Esophagus squamous epithelium (tissue), 4 donors: ENCODE data around the gene KRTAP5-1.

Experiments
- POLR2A ChIP-seq, 4 donors: fragments of 450-650 bp; IDR thresholded peaks; one replicate each; pipeline ENCODE4 v1.6.1; 2017; ENCODE audit warnings: antibody characterized with exemption in 4 of 4, mild to moderate bottlenecking in 4 of 4, moderate library complexity in 3 of 4
- TF ChIP-seq, protein P1 (sequence below), 6 experiments: fragments of 450-650 bp in 4 of 6; fragments of 200-600 bp in 2 of 6; sonication (generic) in 2 of 6; IDR thresholded peaks; one replicate each; pipeline ENCODE4 v1.5.1; 2016 to 2019; ENCODE audit warnings: antibody characterized with exemption in 6 of 6, mild to moderate bottlenecking in 4 of 6, moderate library complexity in 4 of 6

DNA sequence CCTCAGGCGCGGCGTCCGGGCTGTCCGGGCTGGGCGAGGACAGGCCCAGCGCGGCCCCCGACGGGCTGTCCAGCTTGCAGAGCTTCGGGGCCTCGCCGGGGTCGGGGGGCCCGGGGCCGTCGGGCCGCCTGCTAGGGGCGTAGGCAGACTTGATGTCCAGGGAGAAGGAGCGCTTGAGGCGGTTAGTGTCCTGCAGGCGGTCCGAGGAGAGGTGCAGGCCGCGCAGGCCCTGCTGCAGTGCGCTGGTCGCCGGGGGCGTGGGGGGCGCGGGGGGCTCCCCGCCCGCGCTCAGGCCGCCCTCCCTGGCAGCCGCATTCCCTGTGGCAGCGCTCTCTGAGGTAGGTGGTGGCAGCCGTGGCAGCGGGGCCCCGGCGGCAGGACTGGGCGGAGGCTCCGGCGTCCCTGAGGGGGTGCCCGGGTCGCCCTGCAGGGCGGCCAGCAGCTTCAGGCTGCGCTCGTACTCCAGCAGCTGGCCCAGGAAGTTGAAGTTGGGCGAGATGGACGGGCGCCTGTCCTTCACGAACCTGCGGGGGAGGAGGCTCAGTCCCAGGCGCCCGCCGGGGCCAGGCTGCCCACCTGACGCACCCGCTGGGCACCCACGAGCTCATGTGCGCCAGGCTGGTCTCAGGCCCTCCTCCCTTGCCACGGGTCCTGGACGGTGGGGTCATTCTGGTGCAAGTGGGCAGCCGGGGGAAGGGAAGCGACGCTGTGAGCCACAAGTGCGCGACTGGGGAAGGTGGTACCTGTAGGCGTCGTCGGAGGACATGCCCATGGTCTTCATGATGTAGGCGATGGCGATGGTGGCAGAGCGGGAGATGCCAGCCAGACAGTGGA, 27.8 kb downstream of the KRTAP5-1 start:
- TF ChIP-seq, protein P1, sequence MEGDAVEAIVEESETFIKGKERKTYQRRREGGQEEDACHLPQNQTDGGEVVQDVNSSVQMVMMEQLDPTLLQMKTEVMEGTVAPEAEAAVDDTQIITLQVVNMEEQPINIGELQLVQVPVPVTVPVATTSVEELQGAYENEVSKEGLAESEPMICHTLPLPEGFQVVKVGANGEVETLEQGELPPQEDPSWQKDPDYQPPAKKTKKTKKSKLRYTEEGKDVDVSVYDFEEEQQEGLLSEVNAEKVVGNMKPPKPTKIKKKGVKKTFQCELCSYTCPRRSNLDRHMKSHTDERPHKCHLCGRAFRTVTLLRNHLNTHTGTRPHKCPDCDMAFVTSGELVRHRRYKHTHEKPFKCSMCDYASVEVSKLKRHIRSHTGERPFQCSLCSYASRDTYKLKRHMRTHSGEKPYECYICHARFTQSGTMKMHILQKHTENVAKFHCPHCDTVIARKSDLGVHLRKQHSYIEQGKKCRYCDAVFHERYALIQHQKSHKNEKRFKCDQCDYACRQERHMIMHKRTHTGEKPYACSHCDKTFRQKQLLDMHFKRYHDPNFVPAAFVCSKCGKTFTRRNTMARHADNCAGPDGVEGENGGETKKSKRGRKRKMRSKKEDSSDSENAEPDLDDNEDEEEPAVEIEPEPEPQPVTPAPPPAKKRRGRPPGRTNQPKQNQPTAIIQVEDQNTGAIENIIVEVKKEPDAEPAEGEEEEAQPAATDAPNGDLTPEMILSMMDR (IDR thresholded peaks at IDR 0.05) = no peak
- TF ChIP-seq POLR2A (IDR thresholded peaks at IDR 0.05) = no peak
